Activated naive CD8-positive, alpha-beta T cell treated with anti-CD3 and anti-CD28 coated beads, Interleukin-2, amount 50 U/mL, for 24 hours (primary cell): ENCODE results near the gene TBC1D2.

Source experiments
- ATAC-seq: fragments of 150-1000 bp; cut with Tn5 transposase; one replicate; pipeline ENCODE4 v1.10.0; 2021
- DNase-seq: peaks from one replicate; pipeline ENCODE4 v3.0.0; 2021
- H3K27ac Mint-ChIP-seq: one replicate; pipeline ENCODE4 v1.8.0; 2021; ENCODE audit warnings: mild to moderate bottlenecking, mixed read lengths
- H3K27me3 Mint-ChIP-seq: one replicate; pipeline ENCODE4 v1.8.0; 2021; ENCODE audit warnings: mixed read lengths
- H3K36me3 Mint-ChIP-seq: one replicate; pipeline ENCODE4 v1.8.0; 2021; ENCODE audit warnings: low read depth, mixed read lengths
- H3K4me1 Mint-ChIP-seq: one replicate; pipeline ENCODE4 v1.8.0; 2021; ENCODE audit warnings: mixed read lengths
- H3K4me3 Mint-ChIP-seq: one replicate; pipeline ENCODE4 v1.8.0; 2021; ENCODE audit warnings: mild to moderate bottlenecking, moderate library complexity, mixed read lengths
- H3K9me3 Mint-ChIP-seq: one replicate; pipeline ENCODE4 v1.8.0; 2021; ENCODE audit warnings: mixed read lengths

Gene TBC1D2

GRCh38 chr9:98222885-98223691 is 32.4 kb downstream of the TBC1D2 start:
- Mint-ChIP-seq H3K27ac (no peak overlapping the region), H3K27me3 (no peaks in the 10 kb centered on the region), H3K4me1 (no peaks in the 10 kb centered on the region), H3K4me3 (no peak overlapping the region), H3K9me3 (no peaks in the 10 kb centered on the region), H3K36me3 (no peaks in the 10 kb centered on the region)
- no peak for DNase-seq
- no peak for ATAC-seq

- Mint-ChIP-seq H3K4me3 (no peak overlapping the region), H3K27me3 (no peaks in the 10 kb centered on the region), H3K4me1 (no peaks in the 10 kb centered on the region), H3K27ac (no peak overlapping the region), H3K9me3 (no peaks in the 10 kb centered on the region), H3K36me3 (no peaks in the 10 kb centered on the region)
- DNase-seq: no peak
- no peak for ATAC-seq
Measured at GRCh38 chr9:98220911-98221310, 34.5 kb downstream of the TBC1D2 start.

GRCh38 chr9:98219794-98220370 is 35.6 kb downstream of the TBC1D2 start:
- H3K27ac Mint-ChIP-seq: no peak overlapping the region
- DNase-seq: no peak
- H3K4me1 Mint-ChIP-seq: no peaks in the 10 kb centered on the region
- no peaks in the 10 kb centered on the region for H3K36me3 Mint-ChIP-seq
- ATAC-seq: no peak
- H3K4me3 Mint-ChIP-seq: no peak overlapping the region
- H3K27me3 Mint-ChIP-seq: no peaks in the 10 kb centered on the region
- H3K9me3 Mint-ChIP-seq: no peaks in the 10 kb centered on the region

DNA sequence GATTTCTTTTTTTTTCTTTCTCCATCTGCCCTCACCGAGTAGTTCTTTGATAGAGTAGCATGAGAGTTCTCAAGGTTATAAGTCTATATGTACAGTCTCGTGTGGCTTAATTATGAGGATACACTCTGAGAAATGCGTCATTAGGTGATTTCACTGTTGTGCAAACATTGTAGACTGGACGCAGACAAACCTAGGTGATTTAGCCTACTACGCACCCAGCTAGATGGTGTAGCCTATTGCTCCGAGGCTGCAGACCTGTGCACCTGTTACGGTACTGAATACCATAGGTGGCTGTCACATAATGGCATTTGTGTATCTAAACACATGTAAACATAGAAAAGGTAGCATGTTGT is 36.1 kb downstream of the TBC1D2 start:
- no peak overlapping the region for H3K27ac Mint-ChIP-seq
- no peak for ATAC-seq
- no peaks in the 10 kb centered on the region for H3K4me1 Mint-ChIP-seq
- no peak overlapping the region for H3K4me3 Mint-ChIP-seq
- no peaks in the 10 kb centered on the region for H3K36me3 Mint-ChIP-seq
- DNase-seq: no peak
- no peaks in the 10 kb centered on the region for H3K9me3 Mint-ChIP-seq
- H3K27me3 Mint-ChIP-seq: no peaks in the 10 kb centered on the region

- DNase-seq (no peak), ATAC-seq (no peak)
- H3K36me3 Mint-ChIP-seq: no peaks in the 10 kb centered on the region
- no peak overlapping the region for H3K4me3 Mint-ChIP-seq
- no peak overlapping the region for H3K27ac Mint-ChIP-seq
- no peaks in the 10 kb centered on the region for H3K27me3 Mint-ChIP-seq
- H3K4me1 Mint-ChIP-seq: no peaks in the 10 kb centered on the region
- H3K9me3 Mint-ChIP-seq: no peaks in the 10 kb centered on the region
Measured at GRCh38 chr9:98218562-98219363, 36.7 kb downstream of the TBC1D2 start.

DNA sequence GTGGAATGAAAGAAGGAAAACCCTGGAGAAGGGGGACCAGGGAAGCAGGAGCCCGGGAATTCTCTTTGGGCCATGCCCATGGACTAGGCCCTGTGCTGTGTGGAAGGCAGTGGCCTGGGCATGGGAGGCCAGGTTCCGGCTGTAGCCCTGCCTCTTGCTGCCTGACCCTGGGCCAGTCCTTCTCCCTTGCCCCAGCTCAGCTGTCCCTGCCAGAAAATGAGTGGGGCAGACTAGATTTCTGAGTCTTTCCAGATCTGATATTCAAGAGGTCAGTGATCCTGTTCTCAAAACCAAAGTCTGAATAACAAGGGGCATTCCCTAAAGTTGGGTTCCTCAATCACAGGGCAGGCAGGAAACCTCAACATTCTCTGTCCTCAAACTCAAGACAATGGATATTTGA is 38.2 kb downstream of the TBC1D2 start:
- no peaks in the 10 kb centered on the region for H3K27me3 Mint-ChIP-seq
- no peaks in the 10 kb centered on the region for H3K36me3 Mint-ChIP-seq
- no peak for DNase-seq
- ATAC-seq: no peak
- no peaks in the 10 kb centered on the region for H3K9me3 Mint-ChIP-seq
- H3K27ac Mint-ChIP-seq: no peak overlapping the region
- H3K4me3 Mint-ChIP-seq: no peak overlapping the region
- no peaks in the 10 kb centered on the region for H3K4me1 Mint-ChIP-seq

- H3K4me3 Mint-ChIP-seq: no peak overlapping the region
- no peaks in the 10 kb centered on the region for H3K9me3 Mint-ChIP-seq
- H3K27me3 Mint-ChIP-seq: no peaks in the 10 kb centered on the region
- DNase-seq (no peak), ATAC-seq (no peak)
- H3K4me1 Mint-ChIP-seq: no peaks in the 10 kb centered on the region
- no peak overlapping the region for H3K27ac Mint-ChIP-seq
- no peaks in the 10 kb centered on the region for H3K36me3 Mint-ChIP-seq
Measured at GRCh38 chr9:98216391-98216790, 39.1 kb downstream of the TBC1D2 start.

- Mint-ChIP-seq H3K27ac (no peak overlapping the region), H3K36me3 (no peaks in the 10 kb centered on the region), H3K4me1 (no peaks in the 10 kb centered on the region), H3K4me3 (no peak overlapping the region), H3K9me3 (no peaks in the 10 kb centered on the region), H3K27me3 (no peaks in the 10 kb centered on the region)
- no peak for ATAC-seq
- DNase-seq: no peak
Measured at GRCh38 chr9:98215821-98216220, 39.6 kb downstream of the TBC1D2 start.

GRCh38 chr9:98215271-98215670 is 40.2 kb downstream of the TBC1D2 start:
- no peak for ATAC-seq
- Mint-ChIP-seq H3K36me3 (no peaks in the 10 kb centered on the region), H3K27me3 (no peaks in the 10 kb centered on the region), H3K27ac (no peak overlapping the region), H3K4me1 (no peaks in the 10 kb centered on the region), H3K9me3 (no peaks in the 10 kb centered on the region), H3K4me3 (no peak overlapping the region)
- no peak for DNase-seq

- H3K36me3 Mint-ChIP-seq: no peaks in the 10 kb centered on the region
- DNase-seq (no peak), ATAC-seq (no peak)
- no peak overlapping the region for H3K4me3 Mint-ChIP-seq
- no peaks in the 10 kb centered on the region for H3K27me3 Mint-ChIP-seq
- H3K27ac Mint-ChIP-seq: no peak overlapping the region
- no peaks in the 10 kb centered on the region for H3K9me3 Mint-ChIP-seq
- H3K4me1 Mint-ChIP-seq: no peaks in the 10 kb centered on the region
Measured at GRCh38 chr9:98214811-98215210, 40.6 kb downstream of the TBC1D2 start.

GRCh38 chr9:98211260-98211659 is 44.2 kb downstream of the TBC1D2 start:
- no peaks in the 10 kb centered on the region for H3K4me1 Mint-ChIP-seq
- DNase-seq (no peak), ATAC-seq (no peak)
- no peaks in the 10 kb centered on the region for H3K27me3 Mint-ChIP-seq
- no peaks in the 10 kb centered on the region for H3K9me3 Mint-ChIP-seq
- H3K36me3 Mint-ChIP-seq: no peaks in the 10 kb centered on the region
- H3K27ac Mint-ChIP-seq: no peak overlapping the region
- H3K4me3 Mint-ChIP-seq: no peak overlapping the region

DNA sequence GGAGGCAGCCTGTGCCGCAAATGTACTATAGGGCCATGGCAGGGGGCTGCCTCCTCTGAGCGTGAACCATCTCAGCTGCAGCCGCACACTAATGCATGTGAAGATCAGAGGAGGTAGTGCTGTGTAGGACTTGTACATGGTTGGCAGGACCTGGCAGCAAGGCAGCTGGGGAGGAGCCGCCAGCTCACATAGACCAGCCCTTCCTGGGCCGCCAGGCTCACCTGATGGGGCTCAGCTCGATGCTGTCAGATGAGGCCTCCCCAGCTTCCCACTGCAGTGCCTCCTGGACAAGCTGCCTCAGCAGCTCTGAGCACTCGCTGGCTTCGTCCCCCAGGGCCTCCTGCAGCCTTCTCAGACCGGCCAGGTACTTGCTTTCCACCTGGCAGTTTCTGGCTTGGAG is 45.0 kb downstream of the TBC1D2 start:
- no peaks in the 10 kb centered on the region for H3K27me3 Mint-ChIP-seq
- no peaks in the 10 kb centered on the region for H3K9me3 Mint-ChIP-seq
- no peak for DNase-seq
- H3K4me1 Mint-ChIP-seq: no peaks in the 10 kb centered on the region
- no peak for ATAC-seq
- no peaks in the 10 kb centered on the region for H3K36me3 Mint-ChIP-seq
- H3K4me3 Mint-ChIP-seq: no peak overlapping the region
- no peak overlapping the region for H3K27ac Mint-ChIP-seq

GRCh38 chr9:98209530-98209929 is 45.9 kb downstream of the TBC1D2 start:
- no peaks in the 10 kb centered on the region for H3K36me3 Mint-ChIP-seq
- ATAC-seq (no peak), DNase-seq (no peak)
- no peaks in the 10 kb centered on the region for H3K4me1 Mint-ChIP-seq
- no peak overlapping the region for H3K4me3 Mint-ChIP-seq
- H3K27ac Mint-ChIP-seq: no peak overlapping the region
- H3K9me3 Mint-ChIP-seq: no peaks in the 10 kb centered on the region
- H3K27me3 Mint-ChIP-seq: no peaks in the 10 kb centered on the region

GRCh38 chr9:98208635-98209034 is 46.8 kb downstream of the TBC1D2 start:
- H3K9me3 Mint-ChIP-seq: no peaks in the 10 kb centered on the region
- no peaks in the 10 kb centered on the region for H3K4me1 Mint-ChIP-seq
- no peaks in the 10 kb centered on the region for H3K27me3 Mint-ChIP-seq
- DNase-seq (no peak), ATAC-seq (no peak)
- H3K27ac Mint-ChIP-seq: no peak overlapping the region
- H3K4me3 Mint-ChIP-seq: no peak overlapping the region
- H3K36me3 Mint-ChIP-seq: no peaks in the 10 kb centered on the region

GRCh38 chr9:98207606-98208005 is 47.8 kb downstream of the TBC1D2 start:
- H3K27me3 Mint-ChIP-seq: no peaks in the 10 kb centered on the region
- H3K27ac Mint-ChIP-seq: no peak overlapping the region

More at GRCh38 chr9:98207606-98208005, 47.8 kb downstream of the TBC1D2 start:
- no peaks in the 10 kb centered on the region for H3K9me3 Mint-ChIP-seq
- H3K36me3 Mint-ChIP-seq: no peaks in the 10 kb centered on the region
- DNase-seq (no peak), ATAC-seq (no peak)
- H3K4me3 Mint-ChIP-seq: no peak overlapping the region
- no peaks in the 10 kb centered on the region for H3K4me1 Mint-ChIP-seq
